Measurements from ENCODE around the gene POLR1E. TPM values are rescaled to one million over a fixed set of nuclear protein-coding genes. Genes with fewer than 3 reads are reported as not detected.

POLR1E gene
- total RNA-seq, 1 donor from 2014 or later, result 12.3 TPM

- Histone ChIP-seq H3K36me3 (peaks cover 5 to 48% of the 10 kb centered on the region in 2 donors), H3K27ac (no peak overlapping the region), H3K4me1 (no peaks in the 10 kb centered on the region), H3K9me3 (no peaks in the 10 kb centered on the region), H3K27me3 (no peaks in the 10 kb centered on the region), H3K4me3 (no peak overlapping the region)
- no peak for DNase-seq (ENCODE audit: extremely low spot score in 2 of 2)
- no peak for TF ChIP-seq CTCF (IDR thresholded peaks at IDR 0.05)
- no peak for TF ChIP-seq POLR2AphosphoS5 (IDR thresholded peaks at IDR 0.05; ENCODE audit: insufficient read depth in 1 of 2, low read depth in 1 of 2)
- no peak for TF ChIP-seq POLR2A (IDR thresholded peaks at IDR 0.05)
- intact Hi-C loops (cut with DNase I), result no loop called here
These were observed 18.0 kb downstream of the POLR1E start for GRCh38 chr9:37503736-37504135.

GRCh38 chr9:37504605-37505004, 18.9 kb downstream of the POLR1E start:
- Histone ChIP-seq H3K27ac (no peak overlapping the region), H3K4me1 (no peaks in the 10 kb centered on the region), H3K36me3 (peaks cover 0 to 44% of the 10 kb centered on the region in 2 donors), H3K9me3 (no peaks in the 10 kb centered on the region), H3K27me3 (no peaks in the 10 kb centered on the region), H3K4me3 (no peak overlapping the region)
- intact Hi-C loops (cut with DNase I), result no loop called here
- no peak for DNase-seq (ENCODE audit: extremely low spot score in 2 of 2)
- TF ChIP-seq POLR2A (IDR thresholded peaks at IDR 0.05), result no peak
- TF ChIP-seq CTCF (IDR thresholded peaks at IDR 0.05), result no peak
- TF ChIP-seq POLR2AphosphoS5 (IDR thresholded peaks at IDR 0.05; ENCODE audit: insufficient read depth in 1 of 2, low read depth in 1 of 2), result no peak

GRCh38 chr9:37507566-37508134, 21.9 kb downstream of the POLR1E start:
- Histone ChIP-seq H3K4me1 (no peaks in the 10 kb centered on the region), H3K4me3 (no peak overlapping the region), H3K36me3 (peaks cover 0 to 17% of the 10 kb centered on the region in 2 donors), H3K27ac (no peak overlapping the region), H3K27me3 (no peaks in the 10 kb centered on the region), H3K9me3 (no peaks in the 10 kb centered on the region)
- intact Hi-C loops (cut with DNase I), result no loop called here
- no peak for TF ChIP-seq POLR2A (IDR thresholded peaks at IDR 0.05)
- no peak for TF ChIP-seq POLR2AphosphoS5 (IDR thresholded peaks at IDR 0.05; ENCODE audit: insufficient read depth in 1 of 2, low read depth in 1 of 2)
- no peak for TF ChIP-seq CTCF (IDR thresholded peaks at IDR 0.05)
- DNase-seq (ENCODE audit: extremely low spot score in 2 of 2), result no peak

- intact Hi-C loops (cut with DNase I), result no loop called here
- no peak for DNase-seq (ENCODE audit: extremely low spot score in 2 of 2)
- H3K36me3 ChIP-seq, result peaks cover 0 to 11% of the 10 kb centered on the region in 2 donors
- H3K4me3 ChIP-seq, result no peak overlapping the region
- H3K4me1 ChIP-seq, result no peaks in the 10 kb centered on the region
- H3K27ac ChIP-seq, result no peak overlapping the region
- no peak for TF ChIP-seq CTCF (IDR thresholded peaks at IDR 0.05)
- no peaks in the 10 kb centered on the region for H3K9me3 ChIP-seq
- no peaks in the 10 kb centered on the region for H3K27me3 ChIP-seq
These were observed 22.5 kb downstream of the POLR1E start for GRCh38 chr9:37508135-37508833.

- H3K27ac ChIP-seq, result no peak overlapping the region
- intact Hi-C loops (cut with DNase I), result no loop called here
- TF ChIP-seq POLR2A (IDR thresholded peaks at IDR 0.05) (no peak), POLR2AphosphoS5 (IDR thresholded peaks at IDR 0.05; ENCODE audit: insufficient read depth in 1 of 2, low read depth in 1 of 2) (no peak), CTCF (IDR thresholded peaks at IDR 0.05) (no peak)
- DNase-seq (ENCODE audit: extremely low spot score in 2 of 2), result no peak
- H3K9me3 ChIP-seq, result no peaks in the 10 kb centered on the region
- peaks cover 0 to 6% of the 10 kb centered on the region in 2 donors for H3K36me3 ChIP-seq
- no peak overlapping the region for H3K4me3 ChIP-seq
- no peaks in the 10 kb centered on the region for H3K4me1 ChIP-seq
- no peaks in the 10 kb centered on the region for H3K27me3 ChIP-seq
These were observed 23.1 kb downstream of the POLR1E start for GRCh38 chr9:37508834-37509206.
